Tongue (tissue), 2 donors: Measurements from ENCODE around the gene PRIMA1. TPM values are rescaled to one million over a fixed set of nuclear protein-coding genes. Genes with fewer than 3 reads are reported as not detected.

Experiments
- DNase-seq: peaks from one replicate; pipeline ENCODE4 v3.0.0-alpha.2; 2015
- total RNA-seq: library from RNA; depleted of rRNA; stranded (reverse); fragments of >200 nt; gene quantifications from one replicate; pipeline ENCODE4 v1.2.3, GENCODE V29; 2014

The PRIMA1 gene
- total RNA-seq, 1 donor from 2014 or later = 2.4 TPM

GRCh38 chr14:93794756-93795155, 6.5 kb upstream of the PRIMA1 start:
- DNase-seq = no peak

- DNase-seq = no peak
These were observed 5.5 kb upstream of the PRIMA1 start for GRCh38 chr14:93793555-93794324.

- peak; percentile 35 for DNase-seq
These were observed 4.1 kb upstream of the PRIMA1 start for GRCh38 chr14:93792391-93792790.

- no peak for DNase-seq
These were observed 2.7 kb upstream of the PRIMA1 start for GRCh38 chr14:93790966-93791365.

- DNase-seq = peak; percentile 15
These were observed 1.2 kb upstream of the PRIMA1 start for GRCh38 chr14:93789228-93790130.

DNA sequence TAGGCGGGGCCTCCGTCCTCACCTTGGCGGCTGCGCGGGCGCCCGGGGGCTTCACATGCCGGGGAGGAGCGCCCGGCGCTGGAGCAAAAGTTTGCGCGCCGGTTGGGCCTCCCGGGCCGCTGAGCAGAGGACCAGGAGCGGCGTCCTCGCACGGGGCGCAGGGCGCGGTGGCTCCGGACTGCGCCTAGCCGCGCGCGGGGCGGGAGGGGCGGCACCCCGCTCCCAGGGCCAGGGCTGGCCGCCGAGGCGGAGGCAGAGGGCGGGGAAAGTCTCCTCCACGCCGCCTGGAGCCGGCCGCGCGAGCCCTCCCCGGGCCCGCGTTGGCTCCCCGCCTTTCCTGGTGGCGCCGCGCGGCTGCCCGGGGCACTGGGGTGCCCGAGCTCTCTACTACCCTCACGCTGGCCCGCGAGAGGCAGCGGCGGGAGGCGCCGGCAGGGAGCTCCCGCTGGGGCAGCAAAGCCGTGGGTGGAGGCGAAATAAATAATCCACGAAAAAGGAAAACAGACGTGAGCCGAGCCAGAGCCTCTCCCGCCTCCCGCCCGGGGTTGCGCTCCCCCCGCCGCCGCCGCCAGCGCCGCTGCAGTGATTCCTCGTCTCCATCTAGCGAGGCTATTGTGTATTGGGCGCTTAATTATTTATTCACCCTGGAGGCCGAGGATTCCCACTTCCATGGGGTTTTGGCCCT, 400 bp upstream of the PRIMA1 start:
- DNase-seq = peak; percentile 79

DNA sequence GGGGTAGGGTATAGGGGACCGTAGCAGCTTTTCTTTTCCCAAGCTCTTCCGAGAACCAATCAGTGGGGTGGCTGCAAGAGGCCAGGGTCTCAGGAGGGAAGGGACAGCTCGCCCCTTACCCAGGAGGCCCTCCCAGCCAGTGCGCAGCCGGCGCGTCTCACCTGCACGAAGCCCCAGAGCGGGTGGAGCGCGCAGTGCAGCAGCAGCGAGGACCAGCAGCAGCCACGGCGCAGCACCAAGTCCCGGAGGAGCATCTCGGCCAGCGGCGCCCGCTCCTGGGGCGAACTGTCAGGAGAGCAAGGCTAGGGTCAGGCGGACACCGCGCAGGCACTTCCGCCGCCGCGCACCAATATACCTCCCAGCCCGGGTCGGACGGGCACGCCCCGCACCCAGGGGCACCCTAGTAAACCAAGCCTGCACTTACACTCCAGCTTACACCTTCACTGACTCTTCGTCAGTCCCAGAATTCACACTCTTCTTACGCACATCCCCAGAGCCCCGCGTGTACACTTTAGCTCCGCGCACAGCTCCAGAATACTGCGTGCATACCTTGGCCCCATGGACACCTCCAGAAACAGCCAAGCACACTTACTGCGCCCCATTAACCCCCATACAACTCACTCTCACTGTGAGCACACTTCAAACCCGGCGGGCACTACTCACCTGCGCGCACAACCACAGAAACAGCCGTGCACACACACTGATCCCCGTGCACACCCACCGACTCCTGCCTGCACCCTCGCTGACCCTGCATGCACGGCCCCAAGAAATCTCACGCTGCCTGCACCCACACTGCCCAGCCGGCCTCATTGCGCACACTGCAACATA, 606 bp downstream of the PRIMA1 start:
- DNase-seq = no peak

DNA sequence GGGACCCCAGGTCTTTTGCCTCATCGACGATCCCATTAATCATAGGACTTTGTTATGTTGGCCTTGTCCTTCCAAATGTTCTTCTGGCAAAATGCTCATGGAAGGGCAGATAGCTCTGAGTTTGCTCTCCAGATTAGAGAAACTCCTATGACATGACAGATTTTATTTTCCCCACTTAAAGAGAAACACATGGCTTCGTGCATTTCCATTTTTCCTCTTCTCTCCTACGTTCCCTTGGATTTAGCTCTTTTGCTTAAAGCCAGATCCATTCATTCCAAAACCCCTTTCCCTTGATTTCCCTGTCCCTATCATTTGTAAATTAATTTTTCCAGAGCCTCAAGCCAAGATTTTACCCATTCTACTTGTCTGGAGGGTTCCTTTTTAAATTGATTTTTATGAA, 2.9 kb downstream of the PRIMA1 start:
- DNase-seq = no peak

GRCh38 chr14:93784878-93785277, 3.4 kb downstream of the PRIMA1 start:
- DNase-seq = no peak

DNA sequence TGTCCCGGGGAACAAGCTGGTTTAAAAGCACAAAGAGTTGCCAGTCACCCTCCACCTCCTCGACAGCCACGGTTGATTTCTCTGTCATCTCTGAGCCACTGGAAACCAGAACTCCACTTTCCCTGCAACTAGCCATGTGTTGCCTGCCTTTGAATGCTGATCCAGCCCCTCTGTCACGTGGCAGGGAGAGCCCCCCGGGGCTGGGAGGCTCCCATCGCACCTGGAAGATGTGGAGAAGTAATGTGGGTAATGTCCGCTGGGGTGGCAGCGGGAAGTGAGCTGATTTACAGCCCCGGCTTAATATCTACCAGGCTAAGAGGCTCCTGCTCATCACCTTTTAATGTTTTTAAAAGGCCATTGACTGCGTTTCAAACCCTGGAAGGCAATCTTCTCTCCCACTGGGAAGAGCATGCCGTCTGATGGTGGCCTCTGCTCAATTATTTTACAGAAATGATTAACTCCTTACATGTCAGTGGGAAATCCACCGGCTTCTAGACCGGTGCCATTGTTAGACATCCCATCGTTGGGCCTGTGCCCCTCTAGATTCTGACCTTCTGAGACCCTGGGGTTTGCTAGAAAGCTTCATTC, 7.4 kb downstream of the PRIMA1 start:
- no peak for DNase-seq

GRCh38 chr14:93778856-93779629, 9.2 kb downstream of the PRIMA1 start:
- no peak for DNase-seq

DNA sequence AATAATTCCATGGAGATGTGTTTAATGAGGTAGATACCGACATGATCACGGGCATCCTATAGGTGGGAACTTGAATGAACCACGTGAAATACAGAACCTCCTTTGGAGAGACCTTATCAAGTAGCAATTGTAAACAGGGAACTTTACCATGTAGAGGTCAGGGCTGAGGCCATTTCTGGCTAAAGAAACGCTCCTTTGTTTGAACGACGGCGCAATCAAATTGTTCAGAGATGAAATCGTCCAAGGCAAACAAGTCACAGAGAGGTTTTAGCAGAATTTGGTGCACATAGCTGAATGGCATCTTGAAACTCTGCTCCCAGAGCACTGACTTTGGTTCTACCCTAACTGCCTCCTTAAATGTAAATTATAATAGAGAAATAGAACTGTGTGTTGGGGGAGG, 9.8 kb downstream of the PRIMA1 start:
- no peak for DNase-seq

GRCh38 chr14:93775744-93776143, 12.5 kb downstream of the PRIMA1 start:
- DNase-seq = no peak

- no peak for DNase-seq
These were observed 13.1 kb downstream of the PRIMA1 start for GRCh38 chr14:93775158-93775557.

GRCh38 chr14:93772263-93772662, 16.0 kb downstream of the PRIMA1 start:
- no peak for DNase-seq

- no peak for DNase-seq
These were observed 22.3 kb downstream of the PRIMA1 start for GRCh38 chr14:93765970-93766369.

GRCh38 chr14:93765155-93765554, 23.1 kb downstream of the PRIMA1 start:
- no peak for DNase-seq

GRCh38 chr14:93764211-93764659, 24.1 kb downstream of the PRIMA1 start:
- peak; percentile 27 for DNase-seq

GRCh38 chr14:93759719-93760307, 28.5 kb downstream of the PRIMA1 start:
- DNase-seq = peak; percentile 85

GRCh38 chr14:93757206-93757605, 31.1 kb downstream of the PRIMA1 start:
- no peak for DNase-seq
